HepG2 (cell line): ENCODE data around the gene MC1R. TPM values are rescaled to one million over a fixed set of nuclear protein-coding genes. Genes with fewer than 3 reads are reported as not detected.

Experiments
- AHDC1 ChIP-seq: sonication (generic); formaldehyde crosslinking; IDR thresholded peaks from 2 replicates; pipeline ENCODE4 v1.5.1; 2020; ENCODE audit warnings: mild to moderate bottlenecking, missing genetic modification reagents, borderline replicate concordance
- BRD4 ChIP-seq: sonication (generic); formaldehyde crosslinking; IDR thresholded peaks from 2 replicates; pipeline ENCODE4 v1.4.0; 2020; ENCODE audit warnings: missing genetic modification reagents
- CENPT ChIP-seq: sonication (generic); formaldehyde crosslinking; IDR thresholded peaks from 2 replicates; pipeline ENCODE4 v1.8.0; 2022; ENCODE audit warnings: low read depth, mild to moderate bottlenecking, moderate library complexity, missing genetic modification reagents
- CHCHD3 ChIP-seq: sonication (generic); formaldehyde crosslinking; IDR thresholded peaks from 2 replicates; pipeline ENCODE4 v1.8.0; 2022; ENCODE audit warnings: mild to moderate bottlenecking, missing genetic modification reagents, moderate library complexity
- CHD4 ChIP-seq: fragments of 200-600 bp; sonication (generic); IDR thresholded peaks from 2 replicates; pipeline ENCODE4 v1.7.0; 2017; ENCODE audit warnings: mild to moderate bottlenecking, low read length, borderline replicate concordance
- EEA1 ChIP-seq: sonication (generic); formaldehyde crosslinking; IDR thresholded peaks from 2 replicates; pipeline ENCODE4 v1.5.1; 2020; ENCODE audit warnings: mild to moderate bottlenecking, missing genetic modification reagents, borderline replicate concordance
- FOXA1 ChIP-seq, 2 experiments: fragments of 450-650 bp in 1 of 2; sonication (generic) in 1 of 2; formaldehyde crosslinking in 1 of 2; IDR thresholded peaks; 2 replicates each; pipeline versions ENCODE4 v1.4.0 to v1.6.1; 2016 to 2020; ENCODE audit warnings: missing genetic modification reagents in 1 of 2
- HES4 ChIP-seq: sonication (generic); formaldehyde crosslinking; IDR thresholded peaks from 2 replicates; pipeline ENCODE4 v1.9.0; 2021; ENCODE audit warnings: mild to moderate bottlenecking, missing genetic modification reagents, borderline replicate concordance
- NCOA1 ChIP-seq: sonication (generic); formaldehyde crosslinking; IDR thresholded peaks from 2 replicates; pipeline ENCODE4 v1.9.0; 2021; ENCODE audit warnings: missing genetic modification reagents
- NFE2L2 ChIP-seq: fragments of 150-350 bp; IDR thresholded peaks from 2 replicates; pipeline ENCODE4 v1.6.1; 2014; ENCODE audit warnings: low read length
- RXRA ChIP-seq: sonication (generic); formaldehyde crosslinking; IDR thresholded peaks from 2 replicates; pipeline ENCODE4 v1.5.1; 2020; ENCODE audit warnings: missing genetic modification reagents
- RXRB ChIP-seq: IDR thresholded peaks from 2 replicates; pipeline ENCODE4 v1.6.1; 2016; ENCODE audit warnings: borderline replicate concordance, missing genetic modification reagents, missing compliant biosample characterization
- SIN3A ChIP-seq: IDR thresholded peaks from 2 replicates; pipeline ENCODE4 v1.6.1; 2011; ENCODE audit warnings: low read depth, mild to moderate bottlenecking, control low read depth, low read length, borderline replicate concordance
- YY1 ChIP-seq: IDR thresholded peaks from 2 replicates; pipeline ENCODE4 v1.6.1; 2011; ENCODE audit warnings: low read length, low read depth, moderate library complexity, mild to moderate bottlenecking; ENCODE audit not compliant: insufficient read depth, insufficient replicate concordance
- ZBTB21 ChIP-seq: sonication (generic); formaldehyde crosslinking; IDR thresholded peaks from 2 replicates; pipeline ENCODE4 v1.4.0; 2020; ENCODE audit warnings: missing genetic modification reagents
- ZNF274 ChIP-seq: sonication (generic); formaldehyde crosslinking; IDR thresholded peaks from 2 replicates; pipeline ENCODE4 v1.5.1; 2020; ENCODE audit warnings: mild to moderate bottlenecking, missing genetic modification reagents
- ZNF619 ChIP-seq: sonication (generic); formaldehyde crosslinking; IDR thresholded peaks from 2 replicates; pipeline ENCODE4 v1.4.0; 2020; ENCODE audit warnings: mild to moderate bottlenecking, missing genetic modification reagents
- polyA plus RNA-seq, 8 experiments: library from polyadenylated mRNA; depleted of rRNA in 3 of 8; stranded (reverse) in 7 of 8; unstranded in 1 of 8; fragments of >200 nt; fragmentation: Illumina TruSeq in 4 of 8; extraction: Trizol in 4 of 8; gene quantifications; 2 replicates each; pipeline versions ENCODE4 v1.2.1 to v1.2.3, GENCODE V29; 2011 to 2016; ENCODE audit warnings: low read depth in 4 of 8, missing spikeins in 1 of 8, mixed read lengths in 1 of 8; ENCODE audit not compliant: insufficient read depth in 1 of 8
- total RNA-seq, 5 experiments: library from RNA; depleted of rRNA; stranded (reverse); fragments of >200 nt; fragmentation: Illumina TruSeq; extraction: Trizol; gene quantifications; 2 replicates each; pipeline ENCODE4 v1.2.3, GENCODE V29; 2016; ENCODE audit warnings: low read depth in 1 of 5
- TF ChIP-seq, protein P1 (sequence below): sonication (generic); formaldehyde crosslinking; IDR thresholded peaks from 2 replicates; pipeline ENCODE4 v1.8.1; 2023; ENCODE audit warnings: mild to moderate bottlenecking, missing genetic modification reagents, borderline replicate concordance
- TF ChIP-seq, protein P2 (sequence below): sonication (generic); formaldehyde crosslinking; IDR thresholded peaks from 2 replicates; pipeline ENCODE4 v1.4.0; 2020; ENCODE audit warnings: low read depth, mild to moderate bottlenecking, missing genetic modification reagents
- TF ChIP-seq, protein P3 (sequence below): IDR thresholded peaks from 2 replicates; pipeline ENCODE4 v1.6.1; 2016
- TF ChIP-seq, protein P4 (sequence below): conservative IDR thresholded peaks from 2 replicates; pipeline ENCODE4 v1.6.1; 2018; ENCODE audit warnings: missing genetic modification reagents

Gene MC1R
- total and polyA plus RNA-seq, 2 of the 13 experiments (the other 11 are each of a cell fraction or from before 2014, with no cell fraction given) = 9.1 to 14.8 TPM

- TF ChIP-seq CHD4 = no peak
- TF ChIP-seq AHDC1 (CRISPR knock-in tag) = no peak
- TF ChIP-seq ZNF274 (CRISPR knock-in tag) = 0 out of 2 replicates have a peak, but pooled peaks have one; percentile 29
- no peak for TF ChIP-seq BRD4 (CRISPR knock-in tag)
- TF ChIP-seq EEA1 (CRISPR knock-in tag) = 0 out of 2 replicates have a peak, but pooled peaks have one; percentile 32
- no peak for TF ChIP-seq FOXA1 (IDR thresholded peaks at IDR 0.05)
- TF ChIP-seq FOXA1 (CRISPR knock-in tag; IDR thresholded peaks at IDR 0.05) = no peak
- TF ChIP-seq YY1 = no peak
- TF ChIP-seq RXRA (CRISPR knock-in tag) = no peak
- no peak for TF ChIP-seq ZNF619
- TF ChIP-seq ZBTB21 (CRISPR knock-in tag) = no peak
- TF ChIP-seq, protein P1, sequence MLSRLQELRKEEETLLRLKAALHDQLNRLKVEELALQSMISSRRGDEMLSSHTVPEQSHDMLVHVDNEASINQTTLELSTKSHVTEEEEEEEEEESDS (CRISPR knock-in tag) = no peak
- TF ChIP-seq CENPT (CRISPR knock-in tag) = 0 out of 2 replicates have a peak, but pooled peaks have one; percentile 39
- TF ChIP-seq SIN3A = no peak
- TF ChIP-seq HES4 (CRISPR knock-in tag) = no peak
- no peak for TF ChIP-seq CHCHD3 (CRISPR knock-in tag)
- no peak for TF ChIP-seq NCOA1 (CRISPR knock-in tag)
- TF ChIP-seq, protein P2, sequence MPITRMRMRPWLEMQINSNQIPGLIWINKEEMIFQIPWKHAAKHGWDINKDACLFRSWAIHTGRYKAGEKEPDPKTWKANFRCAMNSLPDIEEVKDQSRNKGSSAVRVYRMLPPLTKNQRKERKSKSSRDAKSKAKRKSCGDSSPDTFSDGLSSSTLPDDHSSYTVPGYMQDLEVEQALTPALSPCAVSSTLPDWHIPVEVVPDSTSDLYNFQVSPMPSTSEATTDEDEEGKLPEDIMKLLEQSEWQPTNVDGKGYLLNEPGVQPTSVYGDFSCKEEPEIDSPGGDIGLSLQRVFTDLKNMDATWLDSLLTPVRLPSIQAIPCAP (CRISPR knock-in tag) = no peak
- TF ChIP-seq, protein P3, sequence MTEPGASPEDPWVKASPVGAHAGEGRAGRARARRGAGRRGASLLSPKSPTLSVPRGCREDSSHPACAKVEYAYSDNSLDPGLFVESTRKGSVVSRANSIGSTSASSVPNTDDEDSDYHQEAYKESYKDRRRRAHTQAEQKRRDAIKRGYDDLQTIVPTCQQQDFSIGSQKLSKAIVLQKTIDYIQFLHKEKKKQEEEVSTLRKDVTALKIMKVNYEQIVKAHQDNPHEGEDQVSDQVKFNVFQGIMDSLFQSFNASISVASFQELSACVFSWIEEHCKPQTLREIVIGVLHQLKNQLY (CRISPR knock-in tag) = no peak
- TF ChIP-seq, protein P4, sequence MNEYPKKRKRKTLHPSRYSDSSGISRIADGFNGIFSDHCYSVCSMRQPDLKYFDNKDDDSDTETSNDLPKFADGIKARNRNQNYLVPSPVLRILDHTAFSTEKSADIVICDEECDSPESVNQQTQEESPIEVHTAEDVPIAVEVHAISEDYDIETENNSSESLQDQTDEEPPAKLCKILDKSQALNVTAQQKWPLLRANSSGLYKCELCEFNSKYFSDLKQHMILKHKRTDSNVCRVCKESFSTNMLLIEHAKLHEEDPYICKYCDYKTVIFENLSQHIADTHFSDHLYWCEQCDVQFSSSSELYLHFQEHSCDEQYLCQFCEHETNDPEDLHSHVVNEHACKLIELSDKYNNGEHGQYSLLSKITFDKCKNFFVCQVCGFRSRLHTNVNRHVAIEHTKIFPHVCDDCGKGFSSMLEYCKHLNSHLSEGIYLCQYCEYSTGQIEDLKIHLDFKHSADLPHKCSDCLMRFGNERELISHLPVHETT (CRISPR knock-in tag) = no peak
- no peak for TF ChIP-seq NFE2L2
- no peak for TF ChIP-seq RXRB
These were observed 1.1 kb downstream of the MC1R start (continued) for GRCh38 chr16:89919535-89920406.
